NCI-H345 treated with DMSO at 0.1 percent for 48 hours (cell line): ENCODE measurements around the gene DSCAM.
A peak's percentile ranks its signal among the peaks of the same experiment; 100 is the strongest.
"Not testable (repeated sequence)": the region's sequence is repeated elsewhere in the genome, so short reads cannot be mapped to it uniquely, and the experiment has no call there.

Experiments used
- DNase-seq: peaks from one replicate; lab custom pipeline; 2025; ENCODE audit not compliant: unreplicated experiment; lab: John Stamatoyannopoulos, UW

The DSCAM gene, protein sequence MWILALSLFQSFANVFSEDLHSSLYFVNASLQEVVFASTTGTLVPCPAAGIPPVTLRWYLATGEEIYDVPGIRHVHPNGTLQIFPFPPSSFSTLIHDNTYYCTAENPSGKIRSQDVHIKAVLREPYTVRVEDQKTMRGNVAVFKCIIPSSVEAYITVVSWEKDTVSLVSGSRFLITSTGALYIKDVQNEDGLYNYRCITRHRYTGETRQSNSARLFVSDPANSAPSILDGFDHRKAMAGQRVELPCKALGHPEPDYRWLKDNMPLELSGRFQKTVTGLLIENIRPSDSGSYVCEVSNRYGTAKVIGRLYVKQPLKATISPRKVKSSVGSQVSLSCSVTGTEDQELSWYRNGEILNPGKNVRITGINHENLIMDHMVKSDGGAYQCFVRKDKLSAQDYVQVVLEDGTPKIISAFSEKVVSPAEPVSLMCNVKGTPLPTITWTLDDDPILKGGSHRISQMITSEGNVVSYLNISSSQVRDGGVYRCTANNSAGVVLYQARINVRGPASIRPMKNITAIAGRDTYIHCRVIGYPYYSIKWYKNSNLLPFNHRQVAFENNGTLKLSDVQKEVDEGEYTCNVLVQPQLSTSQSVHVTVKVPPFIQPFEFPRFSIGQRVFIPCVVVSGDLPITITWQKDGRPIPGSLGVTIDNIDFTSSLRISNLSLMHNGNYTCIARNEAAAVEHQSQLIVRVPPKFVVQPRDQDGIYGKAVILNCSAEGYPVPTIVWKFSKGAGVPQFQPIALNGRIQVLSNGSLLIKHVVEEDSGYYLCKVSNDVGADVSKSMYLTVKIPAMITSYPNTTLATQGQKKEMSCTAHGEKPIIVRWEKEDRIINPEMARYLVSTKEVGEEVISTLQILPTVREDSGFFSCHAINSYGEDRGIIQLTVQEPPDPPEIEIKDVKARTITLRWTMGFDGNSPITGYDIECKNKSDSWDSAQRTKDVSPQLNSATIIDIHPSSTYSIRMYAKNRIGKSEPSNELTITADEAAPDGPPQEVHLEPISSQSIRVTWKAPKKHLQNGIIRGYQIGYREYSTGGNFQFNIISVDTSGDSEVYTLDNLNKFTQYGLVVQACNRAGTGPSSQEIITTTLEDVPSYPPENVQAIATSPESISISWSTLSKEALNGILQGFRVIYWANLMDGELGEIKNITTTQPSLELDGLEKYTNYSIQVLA (N-terminal part only)

DNA sequence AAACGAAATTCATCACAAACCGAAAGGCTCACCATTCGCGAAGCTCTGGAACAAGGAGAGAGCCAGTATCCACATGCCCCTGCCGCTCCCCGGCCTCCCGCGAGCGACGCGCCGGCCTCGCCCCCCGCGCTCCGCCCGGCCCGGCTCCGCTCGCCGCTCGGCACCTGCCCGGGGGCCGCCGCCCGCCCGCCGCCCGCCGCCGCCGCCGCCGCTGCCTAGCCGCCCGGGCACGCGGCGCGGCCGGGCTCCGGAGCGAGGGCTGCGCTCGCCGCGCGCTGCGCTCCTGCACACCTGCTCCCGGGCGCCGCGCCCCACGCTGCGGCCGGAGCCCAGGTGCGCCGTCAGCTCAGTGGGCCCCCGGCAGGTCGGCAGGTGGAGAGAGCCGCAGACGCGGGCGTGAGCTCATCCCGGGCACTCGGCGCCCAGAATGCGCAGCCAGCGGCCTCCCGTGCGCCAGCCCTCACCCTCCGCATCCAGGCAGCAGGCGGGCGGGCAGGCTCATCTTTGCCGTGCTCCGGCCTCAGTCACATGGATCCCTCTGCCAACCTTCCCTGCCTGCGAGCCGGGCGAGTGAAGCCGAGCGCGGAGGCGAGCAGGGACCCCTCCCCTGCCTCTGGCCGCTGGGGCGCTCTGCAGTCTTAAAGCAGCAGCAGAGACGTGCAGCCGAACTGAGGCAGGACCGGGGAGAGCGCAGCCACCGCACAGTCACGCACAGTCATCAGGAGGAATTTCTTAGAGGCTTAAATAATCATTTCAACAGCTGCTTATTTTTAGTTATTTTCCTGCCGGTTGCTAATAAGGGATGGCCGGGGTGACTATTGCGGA, at the start of gene DSCAM:
DSCAM (minus strand) TSS at position 572 of the 825 bp plus-strand sequence; CDS start at position 75, 497 bp downstream.
- peak; percentile 43 for DNase-seq

- not testable (repeated sequence) for DNase-seq
Observed at GRCh38 chr21:40895697-40896096, 48.7 kb upstream of the DSCAM start.

DNA sequence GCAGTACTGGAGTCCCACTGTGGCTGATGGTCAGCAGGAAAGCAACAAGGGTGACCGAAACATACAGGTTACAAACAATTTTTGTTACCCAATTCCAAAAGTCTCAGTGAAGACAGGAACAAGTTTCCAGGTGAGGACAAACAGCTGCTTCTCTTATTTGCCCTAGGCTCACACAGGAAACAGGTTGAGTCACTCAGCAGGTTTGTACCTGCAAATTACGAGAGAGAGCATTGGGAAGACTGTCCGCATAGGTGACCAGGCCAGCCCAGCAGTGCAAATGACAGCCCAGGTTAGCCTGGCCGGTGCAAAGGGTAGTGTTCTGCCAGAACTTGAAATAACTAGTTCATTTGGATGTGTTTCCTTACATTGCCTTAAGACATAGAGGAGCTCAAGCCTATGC, 40.0 kb upstream of the DSCAM start:
- DNase-seq: no peak

DNA sequence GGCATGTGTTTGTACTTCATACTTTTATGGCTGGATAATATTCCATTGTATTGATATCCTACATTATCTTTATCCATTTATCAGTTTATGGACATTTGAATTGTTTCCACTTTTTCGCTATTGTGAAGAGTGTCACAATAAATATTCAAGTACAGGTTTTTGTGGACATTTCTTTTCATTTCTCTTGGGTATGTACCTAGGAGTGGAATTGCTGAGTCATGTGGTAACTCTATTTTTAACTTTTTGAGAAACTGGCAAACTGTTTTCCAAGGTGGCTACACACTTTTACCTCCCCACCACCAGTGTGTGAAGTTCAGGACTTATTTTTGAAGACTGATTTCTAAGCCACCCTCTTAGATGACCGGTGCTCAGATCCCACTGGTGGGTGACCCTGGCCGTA, 39.0 kb upstream of the DSCAM start:
- DNase-seq: no peak

GRCh38 chr21:40882192-40882915, 35.4 kb upstream of the DSCAM start:
- no peak for DNase-seq

GRCh38 chr21:40881767-40882166, 34.8 kb upstream of the DSCAM start:
- DNase-seq: no peak

DNA sequence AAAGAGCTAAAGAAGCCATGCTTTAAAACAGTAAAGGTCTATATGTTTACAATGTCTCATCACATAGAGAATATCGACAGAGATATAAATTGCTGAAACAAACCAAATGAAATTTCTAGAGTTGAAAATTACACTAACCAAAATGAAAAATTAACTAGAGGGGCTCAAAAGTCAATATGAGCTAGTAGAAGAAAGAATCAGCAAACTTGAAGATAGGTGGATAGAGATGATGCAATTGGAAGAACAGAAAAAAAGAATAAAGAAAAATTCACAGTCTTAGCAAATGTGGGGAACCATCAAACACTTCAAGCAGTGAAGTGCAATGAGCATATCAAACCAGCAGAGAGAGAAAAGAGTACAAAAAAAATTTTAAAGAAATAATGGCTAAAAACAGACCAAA, 24.1 kb upstream of the DSCAM start:
- no peak for DNase-seq

DNA sequence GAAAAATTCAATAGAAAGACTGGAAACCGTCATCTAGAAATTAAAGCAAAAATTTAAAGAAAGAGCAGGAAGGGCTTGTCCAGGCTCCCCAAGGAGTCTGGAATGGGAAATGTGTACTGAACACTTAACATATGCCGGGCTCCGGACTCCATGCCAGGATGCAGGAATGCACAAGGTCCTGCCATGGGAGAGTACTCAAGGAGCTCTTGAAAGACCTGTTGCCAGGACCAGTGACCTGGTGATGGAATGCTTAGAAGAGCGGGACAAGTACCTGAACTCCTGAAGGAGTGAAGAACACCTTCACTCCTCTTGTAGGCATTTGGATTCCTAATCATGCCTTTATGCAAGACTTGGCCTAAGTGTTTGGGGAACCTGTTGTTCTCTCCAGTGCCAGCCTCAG, 16.9 kb upstream of the DSCAM start:
- DNase-seq: no peak

GRCh38 chr21:40858517-40858916, 11.6 kb upstream of the DSCAM start:
- DNase-seq: no peak

- no peak for DNase-seq
Observed at GRCh38 chr21:40853956-40854688, 7.2 kb upstream of the DSCAM start.

DNA sequence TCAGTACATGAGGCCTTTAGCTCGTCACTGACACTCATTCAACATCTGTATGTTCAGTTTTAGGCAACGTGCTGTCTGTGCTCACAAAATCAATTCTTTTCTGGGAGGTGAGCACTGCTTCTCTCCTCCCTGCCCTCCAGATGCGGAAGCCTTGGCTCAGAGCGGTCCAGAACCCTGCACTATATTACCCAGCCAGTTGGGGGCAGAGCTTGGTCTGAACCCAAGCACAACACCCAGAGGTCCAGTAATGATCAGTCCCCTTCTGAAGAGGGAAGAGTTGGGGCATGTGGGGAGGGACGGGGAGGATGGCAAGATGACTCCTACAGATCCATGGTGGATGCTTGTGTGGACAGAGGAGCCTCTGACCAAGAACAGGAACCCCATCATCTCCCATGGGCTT, 5.6 kb upstream of the DSCAM start:
- no peak for DNase-seq

DNA sequence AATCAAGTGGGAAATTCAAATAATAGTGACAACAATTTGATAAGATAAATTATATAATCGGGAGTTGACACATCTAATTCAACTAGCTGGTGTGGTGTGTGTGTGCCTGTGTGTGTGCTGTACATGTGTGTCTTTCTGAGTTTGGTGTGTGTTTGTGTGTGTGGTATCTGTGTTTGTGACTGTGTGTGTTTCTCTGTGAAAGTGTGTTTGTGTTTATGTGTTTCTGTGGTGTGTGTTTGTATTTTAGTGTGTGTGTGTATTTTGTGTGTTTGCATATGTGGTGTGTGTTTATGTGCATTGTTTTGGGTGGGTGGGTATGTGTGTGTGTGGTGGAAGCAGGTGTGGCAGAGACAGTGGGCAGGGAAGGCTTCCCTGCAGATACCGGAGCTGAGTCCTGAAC, 4.8 kb upstream of the DSCAM start:
- DNase-seq: no peak

- DNase-seq: no peak
Observed at GRCh38 chr21:40850071-40850470, 3.1 kb upstream of the DSCAM start.

DNA sequence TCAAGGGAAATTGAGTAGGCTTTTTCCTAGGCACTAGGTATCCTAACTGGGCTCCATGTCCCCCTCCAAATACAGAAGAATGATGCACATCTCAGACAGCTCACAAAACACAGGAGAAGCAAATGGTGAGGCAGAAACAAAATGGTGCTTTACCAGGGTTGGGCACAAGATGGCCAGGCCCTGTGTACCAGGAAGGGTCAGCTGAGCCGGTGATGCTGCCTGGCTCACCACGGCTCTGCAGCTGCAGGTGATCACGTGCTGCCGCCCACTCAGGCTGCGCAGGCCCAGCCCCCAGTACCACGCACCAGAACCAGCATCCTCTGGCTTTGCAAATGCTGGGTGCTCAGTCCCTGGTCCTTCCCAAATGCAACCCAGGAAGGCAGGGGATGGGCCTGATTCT, 993 bp upstream of the DSCAM start:
- DNase-seq: no peak

- peak; percentile 22 for DNase-seq
Observed at GRCh38 chr21:40846103-40846502, 855 bp downstream of the DSCAM start.

GRCh38 chr21:40845441-40845995, 1.4 kb downstream of the DSCAM start:
- no peak for DNase-seq

DNA sequence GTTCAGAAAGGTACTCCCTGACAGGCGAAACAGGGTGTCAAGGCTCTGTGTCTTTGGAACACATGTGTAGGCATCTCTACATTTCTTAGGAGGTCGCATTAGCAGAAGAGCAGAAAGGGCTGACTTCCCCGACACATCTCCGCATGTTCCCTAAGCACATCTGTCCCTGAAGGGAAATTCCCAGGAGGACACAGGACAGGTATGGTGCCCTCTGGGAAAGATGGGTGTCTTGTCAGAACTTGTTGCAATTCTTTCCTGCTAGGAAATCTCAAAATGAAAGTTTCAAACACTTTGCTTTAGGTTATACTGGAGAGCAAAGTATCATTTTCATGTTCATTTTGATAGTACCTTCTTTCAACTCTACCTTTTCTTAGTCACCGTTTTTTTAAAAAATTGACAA, 2.0 kb downstream of the DSCAM start:
- DNase-seq: no peak

DNA sequence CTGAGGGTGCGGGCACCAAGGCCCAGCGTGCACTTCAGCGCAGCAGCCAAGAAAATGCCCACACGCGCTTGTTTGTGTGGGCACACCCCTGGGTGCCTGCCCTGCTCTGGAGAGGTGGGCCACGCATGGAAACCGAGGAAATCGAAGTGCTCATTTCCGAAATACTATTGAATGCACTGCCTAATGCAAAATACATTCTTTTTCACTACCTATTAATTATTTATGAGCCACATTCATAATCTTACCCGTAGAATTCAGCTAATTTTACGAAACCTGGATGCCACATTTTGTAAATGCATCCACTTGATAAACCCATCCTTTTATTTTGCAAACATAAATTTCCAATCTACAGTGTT, 4.8 kb downstream of the DSCAM start:
- no peak for DNase-seq
